H9 (cell line): ENCODE data around the gene PRDX2. TPM values are rescaled to one million over a fixed set of nuclear protein-coding genes. Genes with fewer than 3 reads are reported as not detected.
A peak's percentile ranks its signal among the peaks of the same experiment; 100 is the strongest.

Experiments
- DNase-seq: peaks from one replicate; pipeline ENCODE4 v3.0.0-alpha.2; 2017
- H2AFZ ChIP-seq: one replicate; pipeline ENCODE4 v1.6.1; 2013; ENCODE audit warnings: mild to moderate bottlenecking, low read length, control low read depth, moderate library complexity
- H2AK5ac ChIP-seq: 2 replicates; pipeline ENCODE4 v1.6.1; 2013; ENCODE audit warnings: low read length, control low read depth, mixed read lengths; ENCODE audit not compliant: insufficient read length
- H2BK120ac ChIP-seq: one replicate; pipeline ENCODE4 v1.6.1; 2013; ENCODE audit warnings: low read depth, mild to moderate bottlenecking, low read length, control low read depth, inconsistent platforms; ENCODE audit not compliant: poor library complexity, severe bottlenecking
- H2BK12ac ChIP-seq: 2 replicates; pipeline ENCODE4 v1.6.1; 2013; ENCODE audit warnings: low read length, control low read depth, mixed read lengths, low read depth; ENCODE audit not compliant: insufficient read length
- H2BK15ac ChIP-seq: 2 replicates; pipeline ENCODE4 v1.6.1; 2013; ENCODE audit warnings: low read depth, low read length, control low read depth
- H2BK20ac ChIP-seq: one replicate; pipeline ENCODE4 v1.6.1; 2013; ENCODE audit warnings: low read depth, mild to moderate bottlenecking, low read length, control low read depth, inconsistent platforms; ENCODE audit not compliant: poor library complexity, severe bottlenecking
- H2BK5ac ChIP-seq: 2 replicates; pipeline ENCODE4 v1.6.1; 2013; ENCODE audit warnings: low read length, control low read depth, mixed read lengths; ENCODE audit not compliant: insufficient read length
- H3K14ac ChIP-seq: 2 replicates; pipeline ENCODE4 v1.6.1; 2013; ENCODE audit warnings: low read length, control low read depth; ENCODE audit not compliant: insufficient read depth
- H3K18ac ChIP-seq: 2 replicates; pipeline ENCODE4 v1.6.1; 2013; ENCODE audit warnings: low read depth, mild to moderate bottlenecking, mixed read lengths, low read length, control low read depth; ENCODE audit not compliant: insufficient read length
- H3K23ac ChIP-seq: 2 replicates; pipeline ENCODE4 v1.6.1; 2013; ENCODE audit warnings: low read length, control low read depth, mixed read lengths, low read depth; ENCODE audit not compliant: insufficient read length
- H3K23me2 ChIP-seq: 2 replicates; pipeline ENCODE4 v1.6.1; 2013; ENCODE audit warnings: low read depth, mild to moderate bottlenecking, mixed read lengths, low read length, control low read depth; ENCODE audit not compliant: insufficient read length, poor library complexity, severe bottlenecking
- H3K27ac ChIP-seq: 2 replicates; pipeline ENCODE4 v1.5.1; 2013; ENCODE audit warnings: low read length, control low read depth, mixed read lengths, low read depth; ENCODE audit not compliant: insufficient read length
- H3K27me3 ChIP-seq: 2 replicates; pipeline ENCODE4 v1.6.1; 2013; ENCODE audit warnings: low read length, control low read depth, inconsistent platforms; ENCODE audit not compliant: insufficient read depth
- H3K4ac ChIP-seq: 2 replicates; pipeline ENCODE4 v1.6.1; 2013; ENCODE audit warnings: low read depth, mild to moderate bottlenecking, control low read depth, inconsistent platforms, low read length, moderate library complexity
- H3K4me1 ChIP-seq: 2 replicates; pipeline ENCODE4 v1.6.1; 2013; ENCODE audit warnings: low read length, control low read depth, inconsistent platforms; ENCODE audit not compliant: insufficient read depth
- H3K4me2 ChIP-seq: 2 replicates; pipeline ENCODE4 v1.6.1; 2013; ENCODE audit warnings: low read length, control low read depth, mixed read lengths; ENCODE audit not compliant: insufficient read length, insufficient read depth
- H3K56ac ChIP-seq: 2 replicates; pipeline ENCODE4 v1.6.1; 2013; ENCODE audit warnings: low read depth, mild to moderate bottlenecking, mixed read lengths, low read length, control low read depth; ENCODE audit not compliant: insufficient read length
- H3K79me1 ChIP-seq: 2 replicates; pipeline ENCODE4 v1.6.1; 2013; ENCODE audit warnings: low read depth, mild to moderate bottlenecking, moderate library complexity, low read length, control low read depth, inconsistent platforms; ENCODE audit not compliant: insufficient read depth, poor library complexity, severe bottlenecking
- H3K79me2 ChIP-seq: 2 replicates; pipeline ENCODE4 v1.6.1; 2013; ENCODE audit warnings: low read length, control low read depth, inconsistent platforms; ENCODE audit not compliant: insufficient read depth
- H3K9ac ChIP-seq: 2 replicates; pipeline ENCODE4 v1.6.1; 2013; ENCODE audit warnings: low read length, control low read depth, mixed read lengths; ENCODE audit not compliant: insufficient read length; ENCODE audit errors: extremely low read depth
- H3K9me3 ChIP-seq: one replicate; pipeline ENCODE4 v1.6.1; 2013; ENCODE audit warnings: low read depth, low read length, inconsistent platforms; ENCODE audit not compliant: control insufficient read depth
- H3T11ph ChIP-seq: one replicate; pipeline ENCODE4 v1.6.1; 2013; ENCODE audit warnings: mild to moderate bottlenecking, low read length, control low read depth, inconsistent platforms
- H4K20me1 ChIP-seq: one replicate; pipeline ENCODE4 v1.6.1; 2013; ENCODE audit not compliant: control insufficient read depth, insufficient read length, insufficient read depth
- H4K5ac ChIP-seq: 2 replicates; pipeline ENCODE4 v1.6.1; 2013; ENCODE audit warnings: low read depth, mild to moderate bottlenecking, mixed read lengths, low read length, control low read depth; ENCODE audit not compliant: insufficient read length
- H4K8ac ChIP-seq: replicated peaks from 2 replicates; pipeline ENCODE4 v1.6.1; 2013; ENCODE audit warnings: low read length, control low read depth, mixed read lengths, low read depth; ENCODE audit not compliant: insufficient read length
- H4K91ac ChIP-seq: 2 replicates; pipeline ENCODE4 v1.6.1; 2013; ENCODE audit warnings: low read depth, mild to moderate bottlenecking, moderate library complexity, mixed read lengths, low read length, control low read depth; ENCODE audit not compliant: insufficient read length
- H3K27ac Mint-ChIP-seq, 3 experiments: 2 replicates in 2 of 3; 3 replicates in 1 of 3; pipeline ENCODE4 v1.8.0; 2020 to 2021; ENCODE audit warnings: mixed read lengths in 3 of 3, mild to moderate bottlenecking in 1 of 3, moderate library complexity in 1 of 3
- H3K27me3 Mint-ChIP-seq: 2 replicates; pipeline ENCODE4 v1.8.0; 2021; ENCODE audit warnings: low read depth, mild to moderate bottlenecking, moderate library complexity, mixed read lengths
- H3K36me3 Mint-ChIP-seq, 3 experiments: 2 replicates in 2 of 3; 3 replicates in 1 of 3; pipeline ENCODE4 v1.8.0; 2020 to 2021; ENCODE audit warnings: low read depth in 3 of 3, mixed read lengths in 3 of 3; ENCODE audit not compliant: insufficient read depth in 1 of 3
- H3K4me1 Mint-ChIP-seq, 2 experiments: 2 replicates each; pipeline ENCODE4 v1.8.0; 2020; ENCODE audit warnings: mixed read lengths in 2 of 2
- H3K4me3 Mint-ChIP-seq, 2 experiments: 2 replicates in 1 of 2; 3 replicates in 1 of 2; pipeline ENCODE4 v1.8.0; 2020 to 2021; ENCODE audit warnings: mild to moderate bottlenecking in 2 of 2, mixed read lengths in 2 of 2, moderate library complexity in 1 of 2
- H3K9me3 Mint-ChIP-seq, 2 experiments: 2 replicates in 1 of 2; 3 replicates in 1 of 2; pipeline ENCODE4 v1.8.0; 2020; ENCODE audit warnings: mild to moderate bottlenecking in 2 of 2, mixed read lengths in 2 of 2, moderate library complexity in 1 of 2
- WGBS: extraction: QIAGEN DNeasy Blood & Tissue Kit; methylation state at CpG from one replicate; pipeline ENCODE4 v1.1.7; 2013; ENCODE audit warnings: missing lambda C conversion rate, low lambda C conversion rate, mixed read lengths; ENCODE audit not compliant: insufficient read length; ENCODE audit errors: extremely low coverage; 5-methylcytosine and 5-hydroxymethylcytosine counted together
- total RNA-seq: library from RNA; stranded (reverse); gene quantifications from 2 replicates; pipeline ENCODE4 v1.2.1, GENCODE V29; 2021
- TF ChIP-seq, protein P1 (sequence below): fragments of 200-600 bp; sonication (generic); conservative IDR thresholded peaks from 3 replicates; pipeline ENCODE4 v1.8.0; 2021; ENCODE audit warnings: antibody characterized with exemption, mild to moderate bottlenecking

The PRDX2 gene
- total RNA-seq, 1 experiment from 2014 or later: 468 TPM

GRCh38 chr19:12782174-12782423 is 19.5 kb downstream of the PRDX2 start:
- no peak overlapping the region for H2BK5ac ChIP-seq
- no peak overlapping the region for H3K27ac ChIP-seq
- H2BK12ac ChIP-seq: no peak overlapping the region
- H3K23ac ChIP-seq: no peak overlapping the region
- TF ChIP-seq, protein P1, sequence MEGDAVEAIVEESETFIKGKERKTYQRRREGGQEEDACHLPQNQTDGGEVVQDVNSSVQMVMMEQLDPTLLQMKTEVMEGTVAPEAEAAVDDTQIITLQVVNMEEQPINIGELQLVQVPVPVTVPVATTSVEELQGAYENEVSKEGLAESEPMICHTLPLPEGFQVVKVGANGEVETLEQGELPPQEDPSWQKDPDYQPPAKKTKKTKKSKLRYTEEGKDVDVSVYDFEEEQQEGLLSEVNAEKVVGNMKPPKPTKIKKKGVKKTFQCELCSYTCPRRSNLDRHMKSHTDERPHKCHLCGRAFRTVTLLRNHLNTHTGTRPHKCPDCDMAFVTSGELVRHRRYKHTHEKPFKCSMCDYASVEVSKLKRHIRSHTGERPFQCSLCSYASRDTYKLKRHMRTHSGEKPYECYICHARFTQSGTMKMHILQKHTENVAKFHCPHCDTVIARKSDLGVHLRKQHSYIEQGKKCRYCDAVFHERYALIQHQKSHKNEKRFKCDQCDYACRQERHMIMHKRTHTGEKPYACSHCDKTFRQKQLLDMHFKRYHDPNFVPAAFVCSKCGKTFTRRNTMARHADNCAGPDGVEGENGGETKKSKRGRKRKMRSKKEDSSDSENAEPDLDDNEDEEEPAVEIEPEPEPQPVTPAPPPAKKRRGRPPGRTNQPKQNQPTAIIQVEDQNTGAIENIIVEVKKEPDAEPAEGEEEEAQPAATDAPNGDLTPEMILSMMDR: no peak
- no peak overlapping the region for H2BK120ac ChIP-seq
- peak overlapping the region; percentile 63 to 85 for H3K4me3 Mint-ChIP-seq
- H3K4me1 ChIP-seq: peaks cover 4% of the 10 kb centered on the region
- H3K56ac ChIP-seq: no peak overlapping the region
- H3K36me3 Mint-ChIP-seq: no peaks in the 10 kb centered on the region
- H3K79me1 ChIP-seq: no peaks in the 10 kb centered on the region
- H3K79me2 ChIP-seq: no peaks in the 10 kb centered on the region
- no CpG with 5 or more reads among the region's 12 CpGs for WGBS
- DNase-seq: no peak
- H3K27ac Mint-ChIP-seq: peak overlapping the region in 2 of 3 experiments; percentile 42 to 91; a peak in 3 of 7 replicates
- H4K5ac ChIP-seq: peak overlapping the region; percentile 27
- H3K9me3 Mint-ChIP-seq: no peaks in the 10 kb centered on the region
- H3K27me3 Mint-ChIP-seq: no peaks in the 10 kb centered on the region; the same call in 1 of the 2 replicates
- peaks cover 23 to 24% of the 10 kb centered on the region in 2 experiments for H3K4me1 Mint-ChIP-seq
- H3K4ac ChIP-seq: no peak overlapping the region
- peak overlapping the region; percentile 71 for H3K4me2 ChIP-seq
- H2AFZ ChIP-seq: no peak overlapping the region
- H2AK5ac ChIP-seq: no peak overlapping the region
- no peak overlapping the region for H3T11ph ChIP-seq
- no peaks in the 10 kb centered on the region for H4K20me1 ChIP-seq
- H3K14ac ChIP-seq: no peak overlapping the region
- H3K9me3 ChIP-seq: no peaks in the 10 kb centered on the region
- no peak overlapping the region for H3K9ac ChIP-seq
- no peak overlapping the region for H2BK15ac ChIP-seq
- peaks cover 23% of the 10 kb centered on the region for H3K23me2 ChIP-seq
- H3K27me3 ChIP-seq: no peaks in the 10 kb centered on the region
- peak overlapping the region; percentile 2 for H3K18ac ChIP-seq
- no peak overlapping the region for H4K91ac ChIP-seq
- no peak overlapping the region for H4K8ac ChIP-seq
- no peak overlapping the region for H2BK20ac ChIP-seq
